Activated CD8-positive, alpha-beta memory T cell treated with anti-CD3 and anti-CD28 coated beads, Interleukin-2, amount 10 ng/mL, durations not matched to agents 7 days and 5 days (primary cell): Measurements from ENCODE around the gene NUAK2. TPM values are rescaled to one million over a fixed set of nuclear protein-coding genes. Genes with fewer than 3 reads are reported as not detected.
A peak's percentile ranks its signal among the peaks of the same experiment; 100 is the strongest.
"Not testable (repeated sequence)": the region's sequence is repeated elsewhere in the genome, so short reads cannot be mapped to it uniquely, and the experiment has no call there.

Source experiments
- ATAC-seq: fragments of 150-1000 bp; cut with Tn5 transposase; one replicate; pipeline ENCODE4 v1.10.0; 2021; ENCODE audit warnings: moderate library complexity
- CTCF ChIA-PET: fragments of 350-600 bp; sonication (Branson Sonifier 250); formaldehyde crosslinking; loops from one replicate; lab custom pipeline; 2021; ENCODE audit warnings: antibody characterized with exemption; lab: Charles Lee
- DNase-seq: peaks from one replicate; pipeline ENCODE4 v3.0.0-alpha.2; 2020
- H3K27ac Mint-ChIP-seq: one replicate; pipeline ENCODE4 v1.8.0; 2021; ENCODE audit warnings: mild to moderate bottlenecking, mixed read lengths
- H3K27me3 Mint-ChIP-seq: one replicate; pipeline ENCODE4 v1.8.0; 2021; ENCODE audit warnings: mixed read lengths
- H3K36me3 Mint-ChIP-seq: one replicate; pipeline ENCODE4 v1.8.0; 2021; ENCODE audit warnings: mild to moderate bottlenecking, mixed read lengths
- H3K4me1 Mint-ChIP-seq: one replicate; pipeline ENCODE4 v1.8.0; 2021; ENCODE audit warnings: mixed read lengths
- H3K4me3 Mint-ChIP-seq: one replicate; pipeline ENCODE4 v1.8.0; 2021; ENCODE audit warnings: mild to moderate bottlenecking, moderate library complexity, mixed read lengths
- H3K9me3 Mint-ChIP-seq: one replicate; pipeline ENCODE4 v1.8.0; 2022; ENCODE audit warnings: low read depth, mixed read lengths
- total RNA-seq, 2 experiments: library from RNA; stranded (reverse); gene quantifications; one replicate each; pipeline ENCODE4 v1.2.3, GENCODE V29; 2021

Gene NUAK2
- total RNA-seq, 2 experiments from 2014 or later, result 1.9 to 6.0 TPM

GRCh38 chr1:205310976-205311704 is 10.4 kb downstream of the NUAK2 start:
- DNase-seq, result no peak
- no peak for ATAC-seq
- Mint-ChIP-seq H3K36me3 (peaks cover 14% of the 10 kb centered on the region), H3K4me3 (no peak overlapping the region), H3K27me3 (no peaks in the 10 kb centered on the region), H3K4me1 (peaks cover 30% of the 10 kb centered on the region), H3K27ac (no peak overlapping the region), H3K9me3 (no peaks in the 10 kb centered on the region)
- CTCF ChIA-PET, result interaction anchor here (1.1 to 29.1 kb wide), 3 partner anchors 10 to 31 kb away, joined by 3 to 1096 read pairs (median 6); partner anchors contain the start of gene NUAK2

- no peak overlapping the region for H3K27ac Mint-ChIP-seq
Observed at GRCh38 chr1:205309741-205310140, 11.8 kb downstream of the NUAK2 start.

DNA sequence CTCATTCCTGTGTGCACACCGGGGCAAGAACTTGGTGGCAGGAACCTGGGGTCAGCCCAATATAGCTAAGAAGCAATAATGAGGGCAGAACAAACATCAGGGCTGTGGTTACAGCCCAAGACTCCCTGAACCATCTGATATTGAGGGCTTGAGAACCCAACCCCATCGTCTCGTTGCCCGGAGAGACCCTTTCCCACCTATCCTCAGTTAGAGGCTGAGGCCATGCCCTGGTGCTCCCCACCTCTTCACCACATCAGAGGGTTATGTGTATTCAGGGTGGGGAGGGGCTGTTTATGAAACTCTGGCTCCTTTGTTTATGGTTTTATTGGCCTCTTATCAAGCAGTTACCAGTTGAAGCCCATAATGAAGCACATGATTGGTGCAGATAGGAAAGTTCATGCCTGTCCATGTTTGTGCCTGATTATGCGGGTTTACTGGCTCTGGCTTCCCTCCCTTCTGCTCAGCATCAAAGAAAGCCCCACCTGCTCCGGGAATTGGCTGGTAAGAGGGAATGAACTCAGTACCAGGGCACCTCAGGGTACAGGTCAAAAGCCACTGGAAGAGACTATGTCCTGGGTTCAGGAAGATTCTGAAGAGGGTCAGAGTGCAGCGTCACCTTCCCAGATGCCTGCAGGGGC is 14.5 kb downstream of the NUAK2 start:
- no peak overlapping the region for H3K4me3 Mint-ChIP-seq
- ATAC-seq (no peak), DNase-seq (no peak)
- no peaks in the 10 kb centered on the region for H3K9me3 Mint-ChIP-seq
- no peaks in the 10 kb centered on the region for H3K27me3 Mint-ChIP-seq
- peaks cover 10% of the 10 kb centered on the region for H3K4me1 Mint-ChIP-seq
- CTCF ChIA-PET, result interaction anchor here (0.9 to 1.7 kb wide), 4 partner anchors 17 to 28 kb away, joined by 3 to 5 read pairs (median 4); no protein-coding TSS in a partner anchor
- peaks cover 22% of the 10 kb centered on the region for H3K36me3 Mint-ChIP-seq
- H3K27ac Mint-ChIP-seq, result no peak overlapping the region

More at GRCh38 chr1:205309741-205310140, 11.8 kb downstream of the NUAK2 start:
- Mint-ChIP-seq H3K36me3 (peaks cover 19% of the 10 kb centered on the region), H3K4me1 (peaks cover 24% of the 10 kb centered on the region), H3K4me3 (no peak overlapping the region), H3K9me3 (no peaks in the 10 kb centered on the region), H3K27me3 (no peaks in the 10 kb centered on the region)
- DNase-seq (no peak), ATAC-seq (no peak)
- CTCF ChIA-PET, result interaction anchor here (29.1 kb wide), 1 partner anchor 30 kb away, joined by 1096 read pairs; no protein-coding TSS in a partner anchor

GRCh38 chr1:205304695-205305070 is 16.9 kb downstream of the NUAK2 start:
- H3K27ac Mint-ChIP-seq, result peak overlapping the region; percentile 56

DNA sequence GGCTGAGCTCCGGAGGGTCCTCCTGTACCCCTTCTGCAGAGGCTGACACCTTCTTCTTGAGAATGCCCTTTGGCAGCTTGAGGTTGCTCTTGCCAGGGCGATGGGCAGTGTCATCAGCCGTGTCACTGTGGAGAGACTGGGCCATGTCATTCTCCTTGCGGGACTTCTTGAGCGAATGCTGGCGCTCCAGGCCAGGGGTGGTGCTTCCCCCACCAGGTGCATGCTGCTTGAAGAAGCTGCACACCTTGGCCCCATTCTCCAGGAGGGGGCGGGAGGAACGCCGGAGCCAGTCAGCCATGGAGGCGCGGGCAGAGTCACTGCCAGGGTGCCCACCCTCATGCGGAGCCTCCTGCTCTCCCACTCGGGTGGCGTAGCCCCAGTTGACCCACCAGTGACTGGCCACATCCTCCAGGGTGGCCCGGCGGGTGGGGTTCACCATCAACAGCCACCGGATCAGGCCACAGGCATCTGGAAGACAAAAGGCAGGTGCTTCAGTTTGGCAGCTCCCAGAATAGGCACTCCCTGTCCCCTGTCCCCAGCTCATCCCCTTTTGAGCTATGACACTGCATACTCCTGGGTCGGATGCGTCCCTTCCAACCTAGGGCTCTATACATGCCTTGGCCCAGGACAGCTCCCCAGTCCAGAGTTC is 17.4 kb downstream of the NUAK2 start:
- H3K27ac Mint-ChIP-seq, result peak overlapping the region; percentile 56
- DNase-seq, result no peak
- CTCF ChIA-PET, result interaction anchor here (1.0 to 1.9 kb wide), 3 partner anchors 14 to 50 kb away, joined by 3 to 9 read pairs (median 3); no protein-coding TSS in a partner anchor
- ATAC-seq, result no peak
- H3K27me3 Mint-ChIP-seq, result no peaks in the 10 kb centered on the region
- H3K4me1 Mint-ChIP-seq, result peaks cover 10% of the 10 kb centered on the region
- H3K36me3 Mint-ChIP-seq, result peaks cover 18% of the 10 kb centered on the region
- H3K4me3 Mint-ChIP-seq, result no peak overlapping the region
- no peaks in the 10 kb centered on the region for H3K9me3 Mint-ChIP-seq

More at GRCh38 chr1:205304695-205305070, 16.9 kb downstream of the NUAK2 start:
- Mint-ChIP-seq H3K27me3 (no peaks in the 10 kb centered on the region), H3K36me3 (peaks cover 18% of the 10 kb centered on the region), H3K4me1 (peaks cover 10% of the 10 kb centered on the region), H3K4me3 (no peak overlapping the region), H3K9me3 (no peaks in the 10 kb centered on the region)
- DNase-seq, result no peak
- CTCF ChIA-PET, result interaction anchor here (1.9 kb wide), 1 partner anchor 31 kb away, joined by 9 read pairs; no protein-coding TSS in a partner anchor
- ATAC-seq, result peak; percentile 45

DNA sequence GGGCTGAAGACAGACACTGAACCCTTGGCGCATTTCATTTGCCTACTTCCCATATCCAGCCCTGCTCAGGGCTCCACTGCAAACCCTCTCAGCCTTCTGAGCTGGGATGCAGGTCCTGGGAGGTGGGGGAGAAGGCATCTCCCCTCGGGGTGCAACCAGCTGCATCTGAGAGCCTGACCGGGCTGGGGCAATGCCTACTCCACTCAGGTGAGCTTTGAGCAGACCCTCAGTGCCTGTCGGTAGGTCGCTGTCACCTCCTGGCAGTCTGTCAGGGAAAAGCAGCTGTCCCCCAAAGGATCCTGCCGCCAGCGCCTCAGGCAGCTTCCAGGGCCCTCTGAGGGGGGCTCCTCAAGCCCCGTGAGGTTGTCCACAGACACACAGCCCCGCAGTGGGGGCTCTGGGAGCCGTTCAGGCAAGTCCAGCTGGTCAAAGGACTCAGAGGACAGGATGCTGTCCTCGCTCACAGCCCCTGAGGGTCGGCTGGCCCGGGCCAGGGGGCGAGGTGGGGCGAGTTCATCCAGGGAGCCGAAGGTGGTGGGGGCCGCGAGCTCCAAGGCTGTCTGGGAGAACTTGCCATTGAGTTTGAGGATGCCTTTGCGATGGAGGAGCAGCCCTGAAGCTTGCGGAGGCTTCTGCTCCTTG is 18.2 kb downstream of the NUAK2 start:
- CTCF ChIA-PET, result interaction anchor here (1.0 to 1.9 kb wide), 3 partner anchors 15 to 51 kb away, joined by 3 to 9 read pairs (median 3); no protein-coding TSS in a partner anchor
- no peak overlapping the region for H3K4me3 Mint-ChIP-seq
- no peak overlapping the region for H3K27ac Mint-ChIP-seq
- ATAC-seq (no peak), DNase-seq (no peak)
- no peaks in the 10 kb centered on the region for H3K9me3 Mint-ChIP-seq
- H3K36me3 Mint-ChIP-seq, result peaks cover 17% of the 10 kb centered on the region
- peaks cover 10% of the 10 kb centered on the region for H3K4me1 Mint-ChIP-seq
- H3K27me3 Mint-ChIP-seq, result peaks cover 3% of the 10 kb centered on the region

DNA sequence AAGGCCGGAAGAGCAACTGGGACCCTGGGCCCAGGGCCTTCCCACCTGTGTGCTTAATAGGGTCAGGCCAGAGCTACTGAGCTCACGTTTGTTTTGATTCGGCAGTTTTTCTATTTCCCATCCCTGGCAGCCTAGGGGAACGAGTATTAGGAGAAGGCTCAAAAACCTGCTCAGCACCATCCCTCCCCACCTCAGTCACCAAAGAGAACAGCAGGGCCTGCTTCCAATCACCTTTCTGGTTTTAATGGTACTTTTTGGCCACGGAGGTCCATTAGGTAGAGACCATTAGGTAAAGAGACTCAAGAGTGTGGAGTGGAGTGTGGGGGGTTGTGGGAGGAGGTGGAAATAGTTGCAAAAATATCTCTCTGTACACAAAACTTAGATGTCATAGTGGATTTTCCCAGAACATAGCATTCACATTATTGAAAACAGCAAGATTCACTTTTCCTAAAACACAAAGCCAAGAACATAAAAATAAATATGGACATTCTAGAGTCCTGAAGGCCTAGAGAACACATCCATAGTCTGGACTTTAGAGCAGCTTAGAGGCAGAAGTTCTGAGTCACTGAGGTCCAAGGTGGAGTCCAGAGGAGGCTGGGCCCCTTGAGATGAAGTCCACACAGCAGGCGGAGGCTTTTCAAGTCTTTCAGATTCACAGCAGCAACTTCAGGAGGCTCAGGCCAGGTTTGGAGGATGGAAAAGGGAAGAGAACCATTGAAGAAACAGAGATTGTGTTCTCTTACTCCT is 19.5 kb downstream of the NUAK2 start:
- Mint-ChIP-seq H3K4me1 (peaks cover 11% of the 10 kb centered on the region), H3K27me3 (peaks cover 3% of the 10 kb centered on the region), H3K36me3 (peaks cover 11% of the 10 kb centered on the region), H3K27ac (no peak overlapping the region), H3K9me3 (no peaks in the 10 kb centered on the region), H3K4me3 (no peak overlapping the region)
- no peak for DNase-seq
- ATAC-seq, result no peak
- CTCF ChIA-PET, result interaction anchor here (1.9 to 2.1 kb wide), 2 partner anchors 23 to 29 kb away, joined by 7 to 8 read pairs; no protein-coding TSS in a partner anchor

DNA sequence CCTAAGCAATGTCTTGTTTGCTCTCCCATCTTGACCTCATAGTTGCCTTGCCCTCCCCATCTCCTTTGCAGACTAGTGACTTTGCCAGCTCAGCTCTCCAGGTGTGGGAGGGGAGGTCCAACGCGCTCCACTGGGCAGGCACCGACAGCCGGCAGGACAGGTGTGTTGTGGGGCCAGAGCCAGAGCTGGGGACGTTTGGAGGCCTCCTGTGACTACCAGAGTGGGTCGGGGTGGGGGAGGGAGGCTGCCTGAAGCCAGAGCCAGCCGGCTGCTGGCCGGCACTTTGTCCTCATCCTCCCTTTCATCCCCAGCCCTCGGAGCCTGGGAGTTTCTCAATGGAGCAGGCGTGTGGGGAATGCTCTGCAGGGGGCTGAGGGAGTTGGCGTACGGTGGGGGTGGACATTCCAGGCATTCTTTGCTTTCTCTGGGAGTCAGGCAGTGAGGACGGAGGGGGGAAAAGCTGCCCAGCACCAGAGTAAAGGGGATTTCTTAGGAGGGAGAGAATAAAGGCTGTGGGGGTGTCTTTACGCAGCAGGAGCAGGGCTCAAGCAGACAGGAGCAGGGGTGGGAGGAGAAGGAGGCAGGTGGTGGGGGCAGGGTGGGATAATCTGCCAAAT is 20.2 kb downstream of the NUAK2 start:
- no peak for ATAC-seq
- no peak overlapping the region for H3K27ac Mint-ChIP-seq

GRCh38 chr1:205300149-205300548 is 21.4 kb downstream of the NUAK2 start:
- Mint-ChIP-seq H3K9me3 (no peaks in the 10 kb centered on the region), H3K27me3 (peaks cover 3% of the 10 kb centered on the region), H3K4me3 (no peak overlapping the region), H3K27ac (no peak overlapping the region), H3K36me3 (peaks cover 4% of the 10 kb centered on the region), H3K4me1 (peaks cover 20% of the 10 kb centered on the region)
- no peak for DNase-seq
- no peak for ATAC-seq
- CTCF ChIA-PET, result interaction anchor here (1.0 to 2.1 kb wide), 4 partner anchors 14 to 27 kb away, joined by 3 to 8 read pairs (median 6); no protein-coding TSS in a partner anchor

More for the DNA sequence above, 20.2 kb downstream of the NUAK2 start:
- Mint-ChIP-seq H3K4me3 (no peak overlapping the region), H3K36me3 (peaks cover 10% of the 10 kb centered on the region), H3K4me1 (peaks cover 14% of the 10 kb centered on the region), H3K27me3 (peaks cover 3% of the 10 kb centered on the region), H3K9me3 (no peaks in the 10 kb centered on the region)
- CTCF ChIA-PET, result interaction anchor here (0.7 to 2.1 kb wide), 4 partner anchors 13 to 78 kb away, joined by 3 to 8 read pairs (median 6); no protein-coding TSS in a partner anchor
- no peak for DNase-seq

GRCh38 chr1:205298191-205298994 is 23.2 kb downstream of the NUAK2 start:
- H3K4me3 Mint-ChIP-seq, result no peak overlapping the region
- H3K9me3 Mint-ChIP-seq, result no peaks in the 10 kb centered on the region
- ATAC-seq (no peak), DNase-seq (no peak)
- peaks cover 8% of the 10 kb centered on the region for H3K27me3 Mint-ChIP-seq
- CTCF ChIA-PET, result interaction anchor here (0.7 to 3.5 kb wide), 6 partner anchors 22 to 187 kb away, joined by 3 to 16 read pairs (median 4); no protein-coding TSS in a partner anchor
- no peaks in the 10 kb centered on the region for H3K36me3 Mint-ChIP-seq
- H3K27ac Mint-ChIP-seq, result no peak overlapping the region
- H3K4me1 Mint-ChIP-seq, result peaks cover 15% of the 10 kb centered on the region

DNA sequence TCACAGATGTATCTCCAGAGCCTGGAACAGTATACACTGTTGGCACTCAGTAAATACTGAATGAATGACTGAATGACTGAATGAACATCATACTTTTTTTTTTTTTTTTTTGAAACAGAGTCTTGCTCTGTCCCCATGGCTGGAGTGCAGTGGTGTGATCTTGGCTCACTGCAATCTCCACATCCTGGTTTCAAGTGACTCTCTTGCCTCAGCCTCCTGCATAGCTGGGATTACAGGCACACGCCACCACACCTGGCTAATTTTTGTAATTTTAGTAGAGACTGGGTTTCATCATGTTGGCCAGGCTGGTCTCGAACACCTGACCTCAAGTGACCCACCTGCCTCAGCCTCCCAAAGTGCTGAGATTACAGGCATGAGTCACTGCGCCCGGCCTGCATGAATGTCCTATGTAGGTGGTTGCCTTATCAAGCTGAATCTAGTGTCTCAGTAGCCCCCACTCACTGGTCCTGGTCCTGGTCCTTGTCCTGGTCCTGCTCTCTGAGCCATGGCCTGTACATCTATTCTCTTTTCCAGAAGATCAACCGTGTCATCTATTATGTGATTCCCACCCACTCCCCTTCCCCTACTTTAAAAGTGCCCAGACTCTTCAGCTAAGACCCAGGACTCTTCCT is 23.9 kb downstream of the NUAK2 start:
- H3K9me3 Mint-ChIP-seq, H3K4me3 Mint-ChIP-seq, H3K36me3 Mint-ChIP-seq, DNase-seq, H3K27me3 Mint-ChIP-seq, H3K27ac Mint-ChIP-seq, ATAC-seq: not testable (repeated sequence)
- CTCF ChIA-PET, result interaction anchor here (0.7 to 3.5 kb wide), 8 partner anchors 12 to 188 kb away, joined by 3 to 16 read pairs (median 4); partner anchors contain the start of gene NUAK2
- H3K4me1 Mint-ChIP-seq, result peaks cover 15% of the 10 kb centered on the region
